K562 (cell line): Measurements from ENCODE around the gene CORO6. TPM values are rescaled to one million over a fixed set of nuclear protein-coding genes. Genes with fewer than 3 reads are reported as not detected.
A peak's percentile ranks its signal among the peaks of the same experiment; 100 is the strongest.

Experiments used
- ATF6 ChIP-seq: sonication (generic); formaldehyde crosslinking; IDR thresholded peaks from 2 replicates; pipeline ENCODE4 v1.4.0; 2020; ENCODE audit warnings: mild to moderate bottlenecking, missing genetic modification reagents
- FOXK2 ChIP-seq, 2 experiments: fragments of 450-650 bp; IDR thresholded peaks in 1 of 2; conservative IDR thresholded peaks in 1 of 2; 2 replicates each; pipeline ENCODE4 v1.6.1; 2016; ENCODE audit warnings: low read depth in 2 of 2, mild to moderate bottlenecking in 1 of 2
- MEF2D ChIP-seq: conservative IDR thresholded peaks from 2 replicates; pipeline ENCODE4 v1.6.1; 2016; ENCODE audit warnings: low read depth, missing genetic modification characterization, missing compliant biosample characterization
- MLX ChIP-seq, 2 experiments: fragments of 450-650 bp in 1 of 2; sonication (generic) in 1 of 2; formaldehyde crosslinking; conservative IDR thresholded peaks; 2 replicates each; pipeline versions ENCODE4 v1.4.0 to v1.8.1; 2020 to 2022; ENCODE audit warnings: mild to moderate bottlenecking in 1 of 2, missing genetic modification reagents in 1 of 2
- MTA1 ChIP-seq: fragments of 450-650 bp; IDR thresholded peaks from 2 replicates; pipeline ENCODE4 v1.6.1; 2017; ENCODE audit warnings: borderline replicate concordance
- MTA2 ChIP-seq: fragments of 450-650 bp; IDR thresholded peaks from 2 replicates; pipeline ENCODE4 v1.6.1; 2016; ENCODE audit warnings: low read depth
- NBN ChIP-seq: fragments of 450-650 bp; IDR thresholded peaks from 2 replicates; pipeline ENCODE4 v1.6.1; 2016; ENCODE audit warnings: low read depth, mild to moderate bottlenecking
- PHF20 ChIP-seq: fragments of 450-650 bp; IDR thresholded peaks from 2 replicates; pipeline ENCODE4 v1.6.1; 2018; ENCODE audit not compliant: partially characterized antibody
- PPARD ChIP-seq: fragments of 250-450 bp; sonication (Bioruptor Pico); IDR thresholded peaks from 2 replicates; pipeline ENCODE4 v1.8.0; 2022; ENCODE audit warnings: inconsistent platforms, mild to moderate bottlenecking, moderate library complexity
- RAD51 ChIP-seq: fragments of 450-650 bp; IDR thresholded peaks from 2 replicates; pipeline ENCODE4 v1.7.1; 2016; ENCODE audit warnings: low read depth, mild to moderate bottlenecking, borderline replicate concordance
- SMARCE1 ChIP-seq: fragments of 450-650 bp; IDR thresholded peaks from 2 replicates; pipeline ENCODE4 v1.7.1; 2016; ENCODE audit warnings: mild to moderate bottlenecking
- TSC22D4 ChIP-seq: fragments of 450-650 bp; IDR thresholded peaks from 2 replicates; pipeline ENCODE4 v1.6.1; 2016; ENCODE audit warnings: missing genetic modification characterization, missing biosample characterization, control low read depth
- ZBTB40 ChIP-seq, 2 experiments: fragments of 450-650 bp in 1 of 2; sonication (generic) in 1 of 2; formaldehyde crosslinking in 1 of 2; IDR thresholded peaks; 2 replicates each; pipeline versions ENCODE4 v1.7.1 to v1.9.0; 2016 to 2022; ENCODE audit warnings: inconsistent platforms in 1 of 2, mild to moderate bottlenecking in 1 of 2, missing genetic modification reagents in 1 of 2
- ZNF165 ChIP-seq: fragments of 250-450 bp; sonication (Bioruptor Pico); IDR thresholded peaks from 2 replicates; pipeline ENCODE4 v1.4.0; 2020; ENCODE audit warnings: borderline replicate concordance
- ZNF274 ChIP-seq: IDR thresholded peaks from 2 replicates; pipeline ENCODE4 v1.6.1; 2011; ENCODE audit warnings: low read depth, mild to moderate bottlenecking, low read length, moderate library complexity, borderline replicate concordance
- ZSCAN32 ChIP-seq: fragments of 450-650 bp; formaldehyde crosslinking; IDR thresholded peaks from 2 replicates; pipeline ENCODE4 v1.4.0; 2020; ENCODE audit warnings: mild to moderate bottlenecking, moderate library complexity
- polyA plus RNA-seq, 8 experiments: library from polyadenylated mRNA; depleted of rRNA in 4 of 8; stranded (reverse) in 5 of 8; unstranded in 3 of 8; fragments of >200 nt; fragmentation: Nextera tagmentation in 2 of 8; fragmentation: Illumina TruSeq in 1 of 8; extraction: Ambion mirVana in 2 of 8; extraction: Trizol in 1 of 8; gene quantifications; 2 replicates each; pipeline versions ENCODE4 v1.2.1 to v1.2.3, GENCODE V29; 2011 to 2014; ENCODE audit warnings: inconsistent platforms in 1 of 8, missing spikeins in 1 of 8
- total RNA-seq, 7 experiments: library from RNA; depleted of rRNA in 6 of 7; stranded (reverse); fragments of >200 nt in 6 of 7; fragmentation: Illumina TruSeq in 2 of 7; extraction: Trizol in 2 of 7; gene quantifications; 2 replicates each; pipeline versions ENCODE4 v1.2.1 to v1.2.3, GENCODE V29; 2011 to 2021; ENCODE audit warnings: low replicate concordance in 1 of 7

CORO6 gene
- total and polyA plus RNA-seq, 9 of the 15 experiments (the other 6 are each of a cell fraction or from before 2014, with no cell fraction given): 0.04 to 11.9 (median 2.4) TPM

- TF ChIP-seq ZBTB40 (IDR thresholded peaks at IDR 0.05): no peak
- no peak for TF ChIP-seq ZBTB40 (CRISPR knock-in tag; IDR thresholded peaks at IDR 0.05)
- no peak for TF ChIP-seq NBN
- no peak for TF ChIP-seq MTA1
- no peak for TF ChIP-seq TSC22D4 (tag)
- TF ChIP-seq PHF20: peak; percentile 73
- no peak for TF ChIP-seq ZNF165 (CRISPR knock-in tag)
- TF ChIP-seq ZSCAN32 (CRISPR knock-in tag): no peak
- no peak for TF ChIP-seq MEF2D (tag)
- no peak for TF ChIP-seq FOXK2 (conservative IDR thresholded peaks at IDR 0.05 in 1 of 2, IDR thresholded peaks at IDR 0.05 in 1 of 2; ENCODE audit: low read depth in 2 of 2)
- no peak for TF ChIP-seq RAD51
- TF ChIP-seq MLX (CRISPR knock-in tag; conservative IDR thresholded peaks at IDR 0.05): no peak
- TF ChIP-seq MTA2: no peak
- no peak for TF ChIP-seq SMARCE1
- no peak for TF ChIP-seq PPARD
- no peak for TF ChIP-seq ZNF274
- no peak for TF ChIP-seq ATF6 (CRISPR knock-in tag)
Observed at GRCh38 chr17:29568331-29569244, 54.1 kb downstream of the CORO6 start, which contains the start of gene TP53I13 (continued).
